Omental fat pad (tissue), 4 donors: ENCODE data around the gene PLEKHA1. TPM values are rescaled to one million over a fixed set of nuclear protein-coding genes. Genes with fewer than 3 reads are reported as not detected.

Source experiments
- ATAC-seq: fragments of 150-250 bp; one replicate; pipeline ENCODE4 v1.9.1; 2016; ENCODE audit warnings: mild to moderate bottlenecking, moderate library complexity; ENCODE audit not compliant: low FRiP score
- DNase-seq: peaks from one replicate; pipeline ENCODE4 v3.0.0-alpha.2; 2019; ENCODE audit warnings: low spot score
- total RNA-seq, 4 donors: library from RNA; depleted of rRNA; stranded (reverse); fragments of >200 nt; gene quantifications; one replicate each; pipeline ENCODE4 v1.1.0, GENCODE V29; 2016
- TF ChIP-seq, protein P1 (sequence below), 3 donors: fragments of 450-650 bp; IDR thresholded peaks; one replicate each; pipeline ENCODE4 v1.5.1; 2016 to 2017; ENCODE audit warnings: antibody characterized with exemption in 3 of 3, mild to moderate bottlenecking in 3 of 3, moderate library complexity in 2 of 3

The PLEKHA1 gene
- total RNA-seq, 4 donors from 2014 or later, result 22.9 to 30.8 (median 26.8) TPM

- DNase-seq (no peak), ATAC-seq (no peak)
- TF ChIP-seq, protein P1, sequence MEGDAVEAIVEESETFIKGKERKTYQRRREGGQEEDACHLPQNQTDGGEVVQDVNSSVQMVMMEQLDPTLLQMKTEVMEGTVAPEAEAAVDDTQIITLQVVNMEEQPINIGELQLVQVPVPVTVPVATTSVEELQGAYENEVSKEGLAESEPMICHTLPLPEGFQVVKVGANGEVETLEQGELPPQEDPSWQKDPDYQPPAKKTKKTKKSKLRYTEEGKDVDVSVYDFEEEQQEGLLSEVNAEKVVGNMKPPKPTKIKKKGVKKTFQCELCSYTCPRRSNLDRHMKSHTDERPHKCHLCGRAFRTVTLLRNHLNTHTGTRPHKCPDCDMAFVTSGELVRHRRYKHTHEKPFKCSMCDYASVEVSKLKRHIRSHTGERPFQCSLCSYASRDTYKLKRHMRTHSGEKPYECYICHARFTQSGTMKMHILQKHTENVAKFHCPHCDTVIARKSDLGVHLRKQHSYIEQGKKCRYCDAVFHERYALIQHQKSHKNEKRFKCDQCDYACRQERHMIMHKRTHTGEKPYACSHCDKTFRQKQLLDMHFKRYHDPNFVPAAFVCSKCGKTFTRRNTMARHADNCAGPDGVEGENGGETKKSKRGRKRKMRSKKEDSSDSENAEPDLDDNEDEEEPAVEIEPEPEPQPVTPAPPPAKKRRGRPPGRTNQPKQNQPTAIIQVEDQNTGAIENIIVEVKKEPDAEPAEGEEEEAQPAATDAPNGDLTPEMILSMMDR (IDR thresholded peaks at IDR 0.05), result no peak
These were observed 74.1 kb downstream of the PLEKHA1 start for GRCh38 chr10:122448600-122448999.

- DNase-seq, result no peak
- TF ChIP-seq, protein P1 (IDR thresholded peaks at IDR 0.05), result no peak
- ATAC-seq, result no peak
These were observed 74.6 kb downstream of the PLEKHA1 start for GRCh38 chr10:122449153-122449552.

DNA sequence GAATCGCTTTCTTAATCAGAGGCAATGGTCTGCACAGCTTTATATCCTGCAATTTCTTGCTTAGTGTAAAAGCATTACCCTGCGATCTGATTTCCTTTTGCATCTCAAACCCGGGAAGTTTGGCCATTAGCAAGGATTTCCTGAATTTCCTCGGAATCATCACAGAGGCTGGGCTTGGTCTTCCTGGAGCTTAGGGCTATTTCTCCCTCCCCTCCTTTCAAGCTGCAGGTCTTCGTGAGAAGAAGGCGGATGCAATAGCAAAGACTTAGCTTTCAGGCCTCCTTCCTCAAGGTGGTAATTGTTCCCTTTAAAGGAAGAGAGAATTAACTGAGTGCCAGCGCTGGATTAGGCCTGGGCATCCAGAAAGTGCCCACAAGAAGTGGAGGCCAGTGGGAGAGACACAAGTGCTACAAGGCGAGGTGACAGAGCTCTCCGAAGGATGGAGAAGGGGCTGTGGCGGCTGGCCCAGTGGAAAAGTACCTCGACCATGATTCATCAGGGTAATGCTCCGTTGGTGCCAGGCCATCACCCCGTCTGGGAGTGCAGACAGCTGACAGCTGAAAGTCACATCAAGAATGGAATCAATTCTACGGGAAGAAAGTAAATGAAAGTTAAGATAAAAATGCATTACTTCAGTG lies 76.0 kb downstream of the PLEKHA1 start:
- no peak for DNase-seq
- ATAC-seq, result no peak
- TF ChIP-seq, protein P1 (IDR thresholded peaks at IDR 0.05), result no peak

GRCh38 chr10:122454071-122454470 lies 79.6 kb downstream of the PLEKHA1 start:
- DNase-seq (no peak), ATAC-seq (no peak)

GRCh38 chr10:122454603-122455080 lies 80.1 kb downstream of the PLEKHA1 start, which contains the start of gene ARMS2:
TSS of gene ARMS2 (plus strand) at chr10:122454653. CDS start at chr10:122454728, 75 bp downstream.
- TF ChIP-seq, protein P1 (IDR thresholded peaks at IDR 0.05), result no peak
- ATAC-seq, result no peak
- DNase-seq, result no peak

More at GRCh38 chr10:122454071-122454470, 79.6 kb downstream of the PLEKHA1 start:
- TF ChIP-seq, protein P1 (IDR thresholded peaks at IDR 0.05), result no peak

DNA sequence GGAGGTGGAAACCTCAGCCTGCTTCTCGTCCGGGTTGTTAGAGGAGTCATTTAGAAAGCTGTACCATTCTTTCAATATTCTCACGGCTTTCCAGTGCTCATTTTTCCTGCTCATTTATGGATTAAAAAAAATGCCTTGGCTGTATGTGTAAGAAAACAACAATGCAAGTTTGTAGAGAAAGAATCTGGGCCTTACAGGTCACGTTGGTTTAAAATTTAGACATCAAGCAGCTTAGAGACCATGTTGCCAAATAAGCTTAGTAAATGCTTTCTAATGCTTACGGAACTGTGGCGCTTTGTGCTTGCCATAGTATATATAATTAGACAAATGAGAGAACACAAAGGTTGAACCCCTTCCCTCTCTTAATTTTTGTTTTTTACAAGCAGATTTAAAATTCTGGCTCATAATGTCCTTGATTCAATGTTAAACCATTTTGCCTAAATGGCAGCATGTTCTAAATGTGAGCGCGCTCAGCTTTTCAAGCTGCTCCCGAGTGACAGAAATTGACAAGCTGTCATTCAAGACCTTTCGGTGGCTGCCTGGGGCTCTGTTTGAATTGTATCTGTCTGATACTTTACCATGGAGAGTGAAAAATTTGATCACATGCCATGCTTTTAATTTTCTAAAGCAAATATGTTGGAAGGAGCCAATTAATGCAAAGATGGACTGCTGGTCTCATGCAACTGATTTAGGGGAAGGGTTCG lies 81.0 kb downstream of the PLEKHA1 start:
- no peak for DNase-seq
- TF ChIP-seq, protein P1 (IDR thresholded peaks at IDR 0.05), result no peak

More for the DNA sequence above, 81.0 kb downstream of the PLEKHA1 start:
- no peak for ATAC-seq
